Thoracic aorta (tissue), 2 donors: Measurements from ENCODE around the gene ARTN. TPM values are rescaled to one million over a fixed set of nuclear protein-coding genes. Genes with fewer than 3 reads are reported as not detected.

Source experiments
- ATAC-seq: fragments of 150-250 bp; one replicate; pipeline ENCODE4 v1.8.0; 2017; ENCODE audit warnings: low read depth; ENCODE audit not compliant: insufficient number of reproducible peaks, low FRiP score
- DNase-seq: peaks from one replicate; pipeline ENCODE4 v3.0.0-alpha.2; 2020; ENCODE audit warnings: low spot score
- H3K27ac ChIP-seq, 2 donors: fragments of 200-600 bp; sonication (generic); 1 replicate in 1 of 2; 2 replicates in 1 of 2; pipeline ENCODE4 v1.5.1; 2016; ENCODE audit warnings: mild to moderate bottlenecking in 2 of 2, moderate library complexity in 2 of 2
- H3K27me3 ChIP-seq: fragments of 200-600 bp; sonication (generic); replicated peaks from 2 replicates; pipeline ENCODE4 v1.6.0; 2016; ENCODE audit warnings: mild to moderate bottlenecking; ENCODE audit not compliant: insufficient read depth
- H3K36me3 ChIP-seq: fragments of 200-600 bp; sonication (generic); one replicate; pipeline ENCODE4 v1.5.1; 2016
- H3K4me1 ChIP-seq, 2 donors: fragments of 200-600 bp; sonication (generic); 1 replicate in 1 of 2; 2 replicates in 1 of 2; pipeline versions ENCODE4 v1.5.1 to v1.6.0; 2016; ENCODE audit warnings: low read depth in 2 of 2, mild to moderate bottlenecking in 1 of 2; ENCODE audit not compliant: control insufficient read depth in 1 of 2
- H3K4me3 ChIP-seq: fragments of 200-600 bp; sonication (generic); 2 replicates; pipeline ENCODE4 v1.5.1; 2016; ENCODE audit warnings: mild to moderate bottlenecking
- H3K9me3 ChIP-seq: fragments of 200-600 bp; sonication (generic); 2 replicates; pipeline ENCODE4 v1.5.1; 2016
- total RNA-seq, 2 donors: library from RNA; depleted of rRNA; stranded (reverse); fragments of >200 nt; gene quantifications; one replicate each; pipeline versions ENCODE4 v1.1.0 to v1.2.3, GENCODE V29; 2016
- TF ChIP-seq, protein P1 (sequence below): fragments of 200-600 bp; sonication (generic); IDR thresholded peaks from one replicate; pipeline ENCODE4 v1.5.1; 2019; ENCODE audit warnings: antibody characterized with exemption

ARTN gene
- total RNA-seq, 2 donors from 2014 or later = 3.8 to 6.1 TPM

- H3K36me3 ChIP-seq = peaks cover 24% of the 10 kb centered on the region
- TF ChIP-seq, protein P1, sequence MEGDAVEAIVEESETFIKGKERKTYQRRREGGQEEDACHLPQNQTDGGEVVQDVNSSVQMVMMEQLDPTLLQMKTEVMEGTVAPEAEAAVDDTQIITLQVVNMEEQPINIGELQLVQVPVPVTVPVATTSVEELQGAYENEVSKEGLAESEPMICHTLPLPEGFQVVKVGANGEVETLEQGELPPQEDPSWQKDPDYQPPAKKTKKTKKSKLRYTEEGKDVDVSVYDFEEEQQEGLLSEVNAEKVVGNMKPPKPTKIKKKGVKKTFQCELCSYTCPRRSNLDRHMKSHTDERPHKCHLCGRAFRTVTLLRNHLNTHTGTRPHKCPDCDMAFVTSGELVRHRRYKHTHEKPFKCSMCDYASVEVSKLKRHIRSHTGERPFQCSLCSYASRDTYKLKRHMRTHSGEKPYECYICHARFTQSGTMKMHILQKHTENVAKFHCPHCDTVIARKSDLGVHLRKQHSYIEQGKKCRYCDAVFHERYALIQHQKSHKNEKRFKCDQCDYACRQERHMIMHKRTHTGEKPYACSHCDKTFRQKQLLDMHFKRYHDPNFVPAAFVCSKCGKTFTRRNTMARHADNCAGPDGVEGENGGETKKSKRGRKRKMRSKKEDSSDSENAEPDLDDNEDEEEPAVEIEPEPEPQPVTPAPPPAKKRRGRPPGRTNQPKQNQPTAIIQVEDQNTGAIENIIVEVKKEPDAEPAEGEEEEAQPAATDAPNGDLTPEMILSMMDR = no peak
- no peaks in the 10 kb centered on the region for H3K9me3 ChIP-seq
- H3K27me3 ChIP-seq = no peaks in the 10 kb centered on the region
- H3K27ac ChIP-seq = no peak overlapping the region
- no peak overlapping the region for H3K4me3 ChIP-seq
- H3K4me1 ChIP-seq = no peaks in the 10 kb centered on the region
- DNase-seq = no peak
- no peak for ATAC-seq
Observed at GRCh38 chr1:43898981-43899380, 34.6 kb upstream of the ARTN start.

- TF ChIP-seq, protein P1 = no peak
- Histone ChIP-seq H3K4me1 (no peaks in the 10 kb centered on the region), H3K36me3 (peaks cover 16% of the 10 kb centered on the region), H3K9me3 (no peaks in the 10 kb centered on the region), H3K27ac (no peak overlapping the region), H3K27me3 (no peaks in the 10 kb centered on the region), H3K4me3 (no peak overlapping the region)
- no peak for DNase-seq
- no peak for ATAC-seq
Observed at GRCh38 chr1:43900386-43900785, 33.2 kb upstream of the ARTN start.

DNA sequence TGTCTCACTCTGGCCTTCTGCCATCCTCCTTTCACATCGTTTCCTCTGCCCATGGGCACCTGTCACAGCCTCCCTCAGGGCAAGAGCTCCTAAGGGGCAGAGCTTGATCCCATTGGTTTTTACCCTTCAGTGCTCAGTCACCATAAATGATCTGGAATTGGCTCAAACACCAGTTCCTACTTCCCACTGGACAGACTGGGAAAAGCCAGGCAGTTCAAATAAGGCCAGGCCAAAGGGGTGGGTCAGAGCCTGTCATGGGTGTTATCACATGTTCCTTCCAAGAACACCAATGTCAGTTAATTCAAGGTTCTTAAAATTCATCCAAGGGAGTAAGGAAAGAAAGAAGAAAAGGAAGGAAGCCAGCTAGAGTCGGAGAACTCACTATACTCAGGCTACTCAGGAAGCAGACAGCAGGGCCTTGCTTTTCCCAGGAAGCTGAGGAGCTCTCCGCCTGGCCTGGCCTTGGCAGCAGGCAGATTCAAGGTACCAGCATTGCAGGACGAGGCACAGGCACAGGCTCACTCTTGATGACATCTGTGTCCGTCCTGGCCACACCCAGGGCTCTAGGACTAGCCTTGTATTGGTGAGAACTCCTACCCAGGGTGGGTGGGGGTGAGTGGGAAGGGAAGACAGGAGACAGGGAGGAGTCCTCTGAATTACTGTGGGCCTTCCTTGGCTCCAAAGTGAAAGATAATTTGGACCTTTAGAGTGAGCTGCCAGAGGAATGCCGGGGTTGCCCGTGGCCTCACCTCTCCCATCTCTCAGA is 32.2 kb upstream of the ARTN start:
- Histone ChIP-seq H3K36me3 (peaks cover 16% of the 10 kb centered on the region), H3K27ac (no peak overlapping the region), H3K9me3 (no peaks in the 10 kb centered on the region), H3K4me1 (no peaks in the 10 kb centered on the region), H3K4me3 (no peak overlapping the region), H3K27me3 (no peaks in the 10 kb centered on the region)
- DNase-seq (no peak), ATAC-seq (no peak)
- TF ChIP-seq, protein P1 = no peak

DNA sequence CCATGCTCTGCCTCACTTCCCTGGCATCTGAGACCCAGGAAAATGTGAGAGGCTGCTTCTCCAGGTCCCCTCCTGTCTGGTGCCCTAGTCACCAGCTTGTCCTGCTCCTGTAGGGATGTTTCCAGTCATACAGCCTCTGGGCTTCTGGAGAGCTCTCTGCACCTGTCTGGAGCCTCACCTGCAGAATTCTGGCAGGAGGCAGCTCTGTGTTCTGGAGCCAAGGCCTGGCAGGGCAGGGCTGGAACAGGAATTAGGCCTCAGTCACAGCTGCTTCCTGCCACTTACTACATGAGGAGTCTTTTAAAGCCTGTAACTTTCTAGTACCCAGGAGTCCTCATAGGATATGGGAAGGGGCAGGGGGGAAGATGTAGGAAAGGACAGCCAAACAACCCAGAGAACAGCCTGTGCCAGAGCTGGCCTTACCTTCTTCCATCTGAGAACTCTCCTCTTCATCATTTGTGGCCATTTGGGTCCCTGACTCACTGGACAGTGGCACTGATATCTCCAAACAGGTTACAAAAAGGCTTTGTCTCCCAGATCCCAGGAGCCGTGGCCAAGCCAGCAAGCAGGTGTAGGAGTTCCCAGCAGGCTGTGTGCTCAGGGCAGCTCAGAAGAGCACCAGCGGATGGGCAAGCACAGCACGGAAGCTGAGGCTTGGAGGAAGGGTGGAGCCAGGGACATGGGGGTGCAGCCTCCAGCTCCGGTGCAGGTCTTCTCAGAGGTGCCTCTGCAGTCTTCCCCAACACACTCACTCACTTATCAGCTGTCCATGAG is 31.4 kb upstream of the ARTN start:
- TF ChIP-seq, protein P1 = no peak
- H3K4me1 ChIP-seq = no peaks in the 10 kb centered on the region
- no peak for DNase-seq
- H3K4me3 ChIP-seq = no peak overlapping the region
- H3K27ac ChIP-seq = no peak overlapping the region
- H3K36me3 ChIP-seq = peaks cover 16% of the 10 kb centered on the region
- no peaks in the 10 kb centered on the region for H3K27me3 ChIP-seq
- H3K9me3 ChIP-seq = no peaks in the 10 kb centered on the region
- ATAC-seq = no peak

- no peak for DNase-seq
- TF ChIP-seq, protein P1 = no peak
- no peak overlapping the region for H3K27ac ChIP-seq
- ATAC-seq = no peak
- H3K4me3 ChIP-seq = no peak overlapping the region
- peaks cover 4% of the 10 kb centered on the region for H3K36me3 ChIP-seq
- H3K27me3 ChIP-seq = no peaks in the 10 kb centered on the region
- no peaks in the 10 kb centered on the region for H3K4me1 ChIP-seq
- no peaks in the 10 kb centered on the region for H3K9me3 ChIP-seq
Observed at GRCh38 chr1:43904660-43905551, 28.7 kb upstream of the ARTN start.
